ENCODE data around the gene ATP10A.

GRCh38 chr15:25882466-25882865 lies 19.3 kb upstream of the ATP10A start:
- TF ChIP-seq CTCF (IDR thresholded peaks at IDR 0.05), result no peak
- no peak for TF ChIP-seq POLR2A (IDR thresholded peaks at IDR 0.05)
